Spleen (tissue), 11 donors: ENCODE data around the gene PPP2R3B. TPM values are rescaled to one million over a fixed set of nuclear protein-coding genes. Genes with fewer than 3 reads are reported as not detected.
A peak's percentile ranks its signal among the peaks of the same experiment; 100 is the strongest.

Source experiments
- DNase-seq: peaks from one replicate; pipeline ENCODE4 v3.0.0-alpha.2; 2020
- H3K27ac ChIP-seq, 8 donors: fragments of 200-600 bp; sonication (generic) in 7 of 8; 1 replicate in 4 of 8; 2 replicates in 4 of 8; pipeline versions ENCODE4 v1.5.0 to v1.8.0; 2016 to 2021; ENCODE audit warnings: inconsistent platforms in 4 of 8, mild to moderate bottlenecking in 4 of 8, moderate library complexity in 1 of 8
- H3K27me3 ChIP-seq, 7 donors: fragments of 200-600 bp; sonication (generic) in 6 of 7; replicated peaks in 1 of 7; 1 replicate in 4 of 7; 2 replicates in 3 of 7; pipeline versions ENCODE4 v1.5.0 to v1.8.0; 2016 to 2021; ENCODE audit warnings: inconsistent platforms in 3 of 7, mild to moderate bottlenecking in 1 of 7
- H3K36me3 ChIP-seq, 6 donors: fragments of 200-600 bp; sonication (generic) in 5 of 6; 1 replicate in 4 of 6; 2 replicates in 2 of 6; pipeline versions ENCODE4 v1.5.0 to v1.8.0; 2016 to 2021; ENCODE audit warnings: inconsistent platforms in 2 of 6
- H3K4me1 ChIP-seq, 6 donors: fragments of 200-600 bp; sonication (generic) in 5 of 6; 1 replicate in 3 of 6; 2 replicates in 3 of 6; pipeline versions ENCODE4 v1.5.0 to v1.8.0; 2016 to 2021; ENCODE audit warnings: inconsistent platforms in 3 of 6
- H3K4me3 ChIP-seq, 8 donors: fragments of 200-600 bp; sonication (generic) in 7 of 8; 1 replicate in 4 of 8; 2 replicates in 4 of 8; pipeline versions ENCODE4 v1.5.0 to v1.8.0; 2016 to 2021; ENCODE audit warnings: inconsistent platforms in 4 of 8, mild to moderate bottlenecking in 4 of 8, moderate library complexity in 2 of 8
- H3K9me3 ChIP-seq, 8 donors: fragments of 200-600 bp; sonication (generic) in 7 of 8; 1 replicate in 4 of 8; 2 replicates in 4 of 8; pipeline versions ENCODE4 v1.5.0 to v1.8.0; 2016 to 2021; ENCODE audit warnings: inconsistent platforms in 4 of 8
- CTCF ChIP-seq, 11 experiments: fragments of 200-600 bp in 7 of 11; fragments of 450-650 bp in 4 of 11; sonication (generic) in 4 of 11; IDR thresholded peaks in 8 of 11; conservative IDR thresholded peaks in 3 of 11; 1 replicate in 7 of 11; 2 replicates in 4 of 11; pipeline versions ENCODE4 v1.4.0 to v1.8.0; 2016 to 2021; ENCODE audit warnings: antibody characterized with exemption in 11 of 11, inconsistent platforms in 4 of 11, mild to moderate bottlenecking in 1 of 11
- POLR2A ChIP-seq, 3 donors: fragments of 450-650 bp; IDR thresholded peaks; one replicate each; pipeline ENCODE4 v1.5.1; 2017; ENCODE audit warnings: antibody characterized with exemption in 3 of 3, mild to moderate bottlenecking in 1 of 3
- POLR2AphosphoS5 ChIP-seq, 3 donors: sonication (generic); formaldehyde crosslinking; IDR thresholded peaks; one replicate each; pipeline ENCODE4 v1.5.1; 2017; ENCODE audit warnings: antibody characterized with exemption in 3 of 3
- WGBS, 5 donors: extraction: QIAGEN DNeasy Blood & Tissue Kit in 3 of 5; methylation state at CpG; one replicate each; pipeline versions ENCODE4 v1.1.5 to v1.1.7; 2013 to 2018; 5-methylcytosine and 5-hydroxymethylcytosine counted together
- intact Hi-C: fragments of 100-400 bp; cut with DNase I; formaldehyde crosslinking; loops from one replicate; pipeline ENCODE4 v1.15.0; 2023; ENCODE audit warnings: low total_unique reads
- polyA plus RNA-seq, 3 donors: library from polyadenylated mRNA; stranded (reverse); fragments of 200-250 nt; gene quantifications; one replicate each; pipeline ENCODE4 v1.2.1, GENCODE V29; 2013
- total RNA-seq, 7 donors: library from RNA; depleted of rRNA in 3 of 7; stranded (reverse); fragments of >200 nt in 3 of 7; fragmentation: NEBNext Ultra II Directional in 4 of 7; extraction: Animal tissue kit (Norgen Biotek cat#: 25700) in 4 of 7; gene quantifications; one replicate each; pipeline versions ENCODE4 v1.1.0 to v1.2.1, GENCODE V29; 2016 to 2021
- donor health status: healthy with polysubstance abuse.
- donor health status: DM: no; HTN: no; CAD: no; lungs with moderate emphysema.
- donor health status: DM: no; HTN: no; CAD: no.
- donor health status: Bipolar disorder and iron deficiency.
- donor health status: healthy.
- donor health status: DM: no; HTN: no; CAD: no.
- donor health status: DM: yes; HTN: yes; CAD: no.

PPP2R3B gene
- total and polyA plus RNA-seq, 10 donors = 12.6 to 62.2 (median 26.9) TPM

- Histone ChIP-seq H3K27me3 (no peaks in the 10 kb centered on the region), H3K36me3 (peaks cover 0 to 73% (median 7%) of the 10 kb centered on the region in 6 donors), H3K9me3 (no peaks in the 10 kb centered on the region), H3K4me1 (no peaks in the 10 kb centered on the region), H3K4me3 (no peak overlapping the region), H3K27ac (no peak overlapping the region)
- DNase-seq = peak; percentile 74
- 90 to 96% (median 91%) methylated on average over 50 to 53 of the region's 53 CpGs for WGBS, 5 donors
- TF ChIP-seq POLR2AphosphoS5 (IDR thresholded peaks at IDR 0.05) (no peak), POLR2A (IDR thresholded peaks at IDR 0.05) (no peak), CTCF (IDR thresholded peaks at IDR 0.05 in 8 of 11, conservative IDR thresholded peaks at IDR 0.05 in 3 of 11) (no peak)
- intact Hi-C loops = no loop called here
Measured at GRCh38 chrX:338281-338835, 48.3 kb downstream of the PPP2R3B start.

- WGBS, 5 donors = 79 to 91% (median 86%) methylated on average over 38 of the region's 38 CpGs
- TF ChIP-seq POLR2AphosphoS5 (IDR thresholded peaks at IDR 0.05) (no peak), POLR2A (IDR thresholded peaks at IDR 0.05) (no peak), CTCF (IDR thresholded peaks at IDR 0.05 in 8 of 11, conservative IDR thresholded peaks at IDR 0.05 in 3 of 11) (no peak)
- intact Hi-C loops = no loop called here
- Histone ChIP-seq H3K27me3 (peaks cover 0 to 3% (median 0%) of the 10 kb centered on the region in 7 donors), H3K36me3 (peaks cover 0 to 83% (median 14%) of the 10 kb centered on the region in 6 donors), H3K4me1 (no peaks in the 10 kb centered on the region), H3K9me3 (no peaks in the 10 kb centered on the region), H3K4me3 (no peak overlapping the region), H3K27ac (no peak overlapping the region)
- DNase-seq = peak; percentile 67
Measured at GRCh38 chrX:337331-337831, 49.3 kb downstream of the PPP2R3B start.

GRCh38 chrX:336227-336626 lies 50.5 kb downstream of the PPP2R3B start:
- intact Hi-C loops = no loop called here
- peaks cover 0 to 76% (median 14%) of the 10 kb centered on the region in 6 donors for H3K36me3 ChIP-seq
- H3K27ac ChIP-seq = no peak overlapping the region
- no peaks in the 10 kb centered on the region for H3K9me3 ChIP-seq
- TF ChIP-seq CTCF (IDR thresholded peaks at IDR 0.05 in 8 of 11, conservative IDR thresholded peaks at IDR 0.05 in 3 of 11) = no peak
- TF ChIP-seq POLR2A (IDR thresholded peaks at IDR 0.05) = no peak
- TF ChIP-seq POLR2AphosphoS5 (IDR thresholded peaks at IDR 0.05) = no peak
- 87 to 91% (median 88%) methylated on average over 21 of the region's 21 CpGs for WGBS, 5 donors
- peaks cover 0 to 15% (median 10%) of the 10 kb centered on the region in 7 donors for H3K27me3 ChIP-seq
- DNase-seq = peak; percentile 51
- peaks cover under 1 to 9% (median 6%) of the 10 kb centered on the region in 6 donors for H3K4me1 ChIP-seq
- H3K4me3 ChIP-seq = no peak overlapping the region

GRCh38 chrX:335758-336155 lies 51.0 kb downstream of the PPP2R3B start:
- DNase-seq = peak; percentile 65
- WGBS, 5 donors = 95 to 98% (median 97%) methylated on average over 17 of the region's 17 CpGs
- peaks cover 4 to 14% (median 10%) of the 10 kb centered on the region in 6 donors for H3K4me1 ChIP-seq
- intact Hi-C loops = no loop called here
- H3K4me3 ChIP-seq = no peak overlapping the region
- H3K9me3 ChIP-seq = no peaks in the 10 kb centered on the region
- TF ChIP-seq POLR2A (IDR thresholded peaks at IDR 0.05) = no peak
- TF ChIP-seq CTCF (IDR thresholded peaks at IDR 0.05 in 8 of 11, conservative IDR thresholded peaks at IDR 0.05 in 3 of 11) = no peak
- no peak for TF ChIP-seq POLR2AphosphoS5 (IDR thresholded peaks at IDR 0.05)
- peaks cover 0 to 71% (median 14%) of the 10 kb centered on the region in 6 donors for H3K36me3 ChIP-seq
- no peak overlapping the region for H3K27ac ChIP-seq
- H3K27me3 ChIP-seq = peaks cover 4 to 19% (median 14%) of the 10 kb centered on the region in 7 donors
